Esophagus squamous epithelium (tissue), 4 donors: ENCODE results near the gene ARF1.

Experiments
- POLR2A ChIP-seq, 4 donors: fragments of 450-650 bp; IDR thresholded peaks; one replicate each; pipeline ENCODE4 v1.6.1; 2017; ENCODE audit warnings: antibody characterized with exemption in 4 of 4, mild to moderate bottlenecking in 4 of 4, moderate library complexity in 3 of 4
- TF ChIP-seq, protein P1 (sequence below), 6 experiments: fragments of 450-650 bp in 4 of 6; fragments of 200-600 bp in 2 of 6; sonication (generic) in 2 of 6; IDR thresholded peaks; one replicate each; pipeline ENCODE4 v1.5.1; 2016 to 2019; ENCODE audit warnings: antibody characterized with exemption in 6 of 6, mild to moderate bottlenecking in 4 of 6, moderate library complexity in 4 of 6

GRCh38 chr1:228074954-228075730 lies 7.4 kb upstream of the ARF1 start:
- TF ChIP-seq POLR2A (IDR thresholded peaks at IDR 0.05), result no peak
- TF ChIP-seq, protein P1, sequence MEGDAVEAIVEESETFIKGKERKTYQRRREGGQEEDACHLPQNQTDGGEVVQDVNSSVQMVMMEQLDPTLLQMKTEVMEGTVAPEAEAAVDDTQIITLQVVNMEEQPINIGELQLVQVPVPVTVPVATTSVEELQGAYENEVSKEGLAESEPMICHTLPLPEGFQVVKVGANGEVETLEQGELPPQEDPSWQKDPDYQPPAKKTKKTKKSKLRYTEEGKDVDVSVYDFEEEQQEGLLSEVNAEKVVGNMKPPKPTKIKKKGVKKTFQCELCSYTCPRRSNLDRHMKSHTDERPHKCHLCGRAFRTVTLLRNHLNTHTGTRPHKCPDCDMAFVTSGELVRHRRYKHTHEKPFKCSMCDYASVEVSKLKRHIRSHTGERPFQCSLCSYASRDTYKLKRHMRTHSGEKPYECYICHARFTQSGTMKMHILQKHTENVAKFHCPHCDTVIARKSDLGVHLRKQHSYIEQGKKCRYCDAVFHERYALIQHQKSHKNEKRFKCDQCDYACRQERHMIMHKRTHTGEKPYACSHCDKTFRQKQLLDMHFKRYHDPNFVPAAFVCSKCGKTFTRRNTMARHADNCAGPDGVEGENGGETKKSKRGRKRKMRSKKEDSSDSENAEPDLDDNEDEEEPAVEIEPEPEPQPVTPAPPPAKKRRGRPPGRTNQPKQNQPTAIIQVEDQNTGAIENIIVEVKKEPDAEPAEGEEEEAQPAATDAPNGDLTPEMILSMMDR (IDR thresholded peaks at IDR 0.05), result no peak
